Left ventricle myocardium inferior (tissue), 1 donor: Measurements from ENCODE around the gene ADAM10. TPM values are rescaled to one million over a fixed set of nuclear protein-coding genes. Genes with fewer than 3 reads are reported as not detected.

ENCODE experiments used
- DNase-seq: peaks from one replicate; pipeline ENCODE4 v3.0.0-alpha.2; 2020
- H3K27ac ChIP-seq: fragments of 200-600 bp; replicated peaks from 2 replicates; pipeline ENCODE4 v1.8.0; 2021
- H3K27me3 ChIP-seq: fragments of 200-600 bp; 2 replicates; pipeline ENCODE4 v1.8.0; 2021; ENCODE audit warnings: low read depth
- H3K36me3 ChIP-seq: fragments of 200-600 bp; 2 replicates; pipeline ENCODE4 v1.8.0; 2021
- H3K4me1 ChIP-seq: fragments of 200-600 bp; 2 replicates; pipeline ENCODE4 v1.8.0; 2021
- H3K4me3 ChIP-seq: fragments of 200-600 bp; 2 replicates; pipeline ENCODE4 v1.8.0; 2021; ENCODE audit warnings: mild to moderate bottlenecking, moderate library complexity
- H3K9me3 ChIP-seq: fragments of 200-600 bp; replicated peaks from 2 replicates; pipeline ENCODE4 v1.8.0; 2021
- CTCF ChIP-seq: fragments of 200-600 bp; IDR thresholded peaks from 2 replicates; pipeline ENCODE4 v1.8.0; 2021; ENCODE audit warnings: antibody characterized with exemption, mild to moderate bottlenecking, borderline replicate concordance
- intact Hi-C: fragments of 100-400 bp; cut with micrococcal nuclease; formaldehyde crosslinking; loops from one replicate; pipeline ENCODE4 v1.11.0; 2022
- total RNA-seq: library from RNA; stranded (reverse); fragmentation: NEBNext Ultra II Directional; extraction: Animal tissue kit (Norgen Biotek cat#: 25700); gene quantifications from one replicate; pipeline ENCODE4 v1.2.1, GENCODE V29; 2021
- donor health status: DM: no; HTN: yes; CAD: no; lungs with severe emphysema.

The ADAM10 gene
- total RNA-seq, 1 donor from 2014 or later = 74.0 TPM

GRCh38 chr15:58565619-58566018, 183.9 kb downstream of the ADAM10 start:
- no peak for TF ChIP-seq CTCF
- H3K4me3 ChIP-seq = no peak overlapping the region
- intact Hi-C loops = no loop called here

GRCh38 chr15:58564981-58565380, 184.5 kb downstream of the ADAM10 start:
- H3K27ac ChIP-seq = no peak overlapping the region
- intact Hi-C loops = no loop called here
- no peaks in the 10 kb centered on the region for H3K27me3 ChIP-seq
- H3K4me3 ChIP-seq = no peak overlapping the region
- H3K9me3 ChIP-seq = no peaks in the 10 kb centered on the region
- no peak for TF ChIP-seq CTCF
- DNase-seq = no peak
- no peaks in the 10 kb centered on the region for H3K36me3 ChIP-seq
- peaks cover 4% of the 10 kb centered on the region for H3K4me1 ChIP-seq

More at GRCh38 chr15:58565619-58566018, 183.9 kb downstream of the ADAM10 start:
- DNase-seq = no peak
- Histone ChIP-seq H3K27me3 (no peaks in the 10 kb centered on the region), H3K9me3 (no peaks in the 10 kb centered on the region), H3K36me3 (no peaks in the 10 kb centered on the region), H3K4me1 (peaks cover 4% of the 10 kb centered on the region), H3K27ac (no peak overlapping the region)

- intact Hi-C loops = no loop called here
- Histone ChIP-seq H3K4me1 (no peaks in the 10 kb centered on the region), H3K4me3 (no peak overlapping the region), H3K27me3 (no peaks in the 10 kb centered on the region), H3K36me3 (no peaks in the 10 kb centered on the region), H3K27ac (no peak overlapping the region), H3K9me3 (no peaks in the 10 kb centered on the region)
- DNase-seq = no peak
- TF ChIP-seq CTCF = no peak
Observed at GRCh38 chr15:58562135-58562534, 187.4 kb downstream of the ADAM10 start.

- no peak for TF ChIP-seq CTCF
- Histone ChIP-seq H3K36me3 (no peaks in the 10 kb centered on the region), H3K27ac (no peak overlapping the region), H3K27me3 (no peaks in the 10 kb centered on the region), H3K4me1 (no peaks in the 10 kb centered on the region), H3K9me3 (no peaks in the 10 kb centered on the region), H3K4me3 (no peak overlapping the region)
- DNase-seq = no peak
- intact Hi-C loops = no loop called here
Observed at GRCh38 chr15:58561321-58561720, 188.2 kb downstream of the ADAM10 start.

- Histone ChIP-seq H3K36me3 (no peaks in the 10 kb centered on the region), H3K4me3 (no peak overlapping the region), H3K4me1 (no peaks in the 10 kb centered on the region), H3K27ac (no peak overlapping the region), H3K9me3 (no peaks in the 10 kb centered on the region), H3K27me3 (no peaks in the 10 kb centered on the region)
- intact Hi-C loops = no loop called here
- TF ChIP-seq CTCF = no peak
- no peak for DNase-seq
Observed at GRCh38 chr15:58559904-58560588, 189.5 kb downstream of the ADAM10 start.
